H1 (cell line): ENCODE measurements around the gene FBXO47. TPM values are rescaled to one million over a fixed set of nuclear protein-coding genes. Genes with fewer than 3 reads are reported as not detected.

ENCODE experiments used
- CTCF ChIA-PET: fragments of 300-600 bp; sonication (Branson Sonifier 250); formaldehyde crosslinking; loops from one replicate; lab custom pipeline; 2021; ENCODE audit not compliant: partially characterized antibody; lab: Charles Lee
- POLR2A ChIA-PET: fragments of 300-600 bp; sonication (Branson Sonifier 250); formaldehyde crosslinking; loops from one replicate; lab custom pipeline; 2021; ENCODE audit warnings: inconsistent platforms; ENCODE audit not compliant: partially characterized antibody; lab: Charles Lee
- DNase-seq, 2 experiments: peaks; one replicate each; pipeline versions ENCODE4 v3.0.0 to v3.0.0-alpha.2; 2010 to 2022; ENCODE audit warnings: low spot score in 2 of 2, low read depth in 1 of 2, mixed read lengths in 1 of 2
- FAIRE-seq: peaks from 2 replicates; lab custom pipeline; 2011; peaks lifted over from hg19 to GRCh38; lab: Jason Lieb, UNC
- H2AFZ ChIP-seq: 2 replicates; pipeline ENCODE4 v1.8.1; 2012; ENCODE audit warnings: low read length, inconsistent platforms
- H2AK5ac ChIP-seq: 2 replicates; pipeline ENCODE4 v1.6.1; 2013; ENCODE audit warnings: low read depth, low read length
- H2BK120ac ChIP-seq: replicated peaks from 2 replicates; pipeline ENCODE3; 2013; ENCODE audit warnings: low read depth, low read length, inconsistent platforms
- H2BK12ac ChIP-seq: 2 replicates; pipeline ENCODE4 v1.6.1; 2013; ENCODE audit warnings: low read depth, low read length
- H2BK15ac ChIP-seq: 2 replicates; pipeline ENCODE4 v1.6.1; 2013; ENCODE audit warnings: low read length
- H2BK20ac ChIP-seq: 2 replicates; pipeline ENCODE4 v1.6.1; 2013; ENCODE audit warnings: low read length
- H2BK5ac ChIP-seq: 2 replicates; pipeline ENCODE4 v1.6.1; 2013; ENCODE audit warnings: low read depth, low read length
- H3K14ac ChIP-seq: 2 replicates; pipeline ENCODE4 v1.6.1; 2013; ENCODE audit warnings: inconsistent platforms; ENCODE audit not compliant: insufficient read length
- H3K18ac ChIP-seq: 2 replicates; pipeline ENCODE4 v1.6.1; 2013; ENCODE audit warnings: low read length; ENCODE audit errors: extremely low read depth
- H3K23ac ChIP-seq: 2 replicates; pipeline ENCODE4 v1.6.1; 2013; ENCODE audit warnings: inconsistent platforms; ENCODE audit not compliant: insufficient read length
- H3K23me2 ChIP-seq: 2 replicates; pipeline ENCODE4 v1.6.1; 2013; ENCODE audit warnings: low read depth, low read length
- H3K27ac ChIP-seq: 2 replicates; pipeline ENCODE4 v1.6.1; 2011; ENCODE audit warnings: low read depth, low read length, inconsistent platforms
- H3K27me3 ChIP-seq, 4 experiments: replicated peaks in 1 of 4; 1 replicate in 1 of 4; 2 replicates in 3 of 4; pipeline versions ENCODE4 v1.6.1 to v1.8.1; 2011 to 2013; ENCODE audit warnings: low read length in 3 of 4, mild to moderate bottlenecking in 3 of 4, inconsistent platforms in 2 of 4, mixed read lengths in 2 of 4, moderate library complexity in 1 of 4; ENCODE audit not compliant: control insufficient read depth in 3 of 4, insufficient read depth in 3 of 4; ENCODE audit errors: extremely low read depth in 1 of 4
- H3K36me3 ChIP-seq, 4 experiments: 2 replicates each; pipeline versions ENCODE4 v1.6.1 to v1.8.1; 2011 to 2013; ENCODE audit warnings: mild to moderate bottlenecking in 4 of 4, low read length in 3 of 4, moderate library complexity in 2 of 4, control low read depth in 1 of 4, inconsistent platforms in 1 of 4; ENCODE audit not compliant: insufficient read depth in 4 of 4, control insufficient read depth in 2 of 4
- H3K4ac ChIP-seq: replicated peaks from 2 replicates; pipeline ENCODE3; 2013; ENCODE audit warnings: low read length, low read depth, mixed read lengths, inconsistent platforms; ENCODE audit not compliant: insufficient read length
- H3K4me1 ChIP-seq, 4 experiments: replicated peaks in 1 of 4; 1 replicate in 1 of 4; 2 replicates in 3 of 4; pipeline versions ENCODE4 v1.6.1 to v1.8.1; 2011 to 2013; ENCODE audit warnings: low read length in 3 of 4, inconsistent platforms in 2 of 4, mixed read lengths in 1 of 4; ENCODE audit not compliant: insufficient read depth in 4 of 4, control insufficient read depth in 3 of 4
- H3K4me2 ChIP-seq, 2 experiments: 2 replicates each; pipeline versions ENCODE4 v1.6.1 to v1.8.1; 2011 to 2013; ENCODE audit warnings: low read depth in 2 of 2, low read length in 2 of 2, control low read depth in 1 of 2, inconsistent platforms in 1 of 2, mild to moderate bottlenecking in 1 of 2; ENCODE audit not compliant: insufficient read depth in 1 of 2
- H3K4me3 ChIP-seq, 4 experiments: fragments of 200-600, 300-600 bp in 1 of 4; sonication (generic), shearing (Covaris generic), sonication (Bioruptor Twin) in 1 of 4; 2 replicates each; pipeline versions ENCODE4 v1.5.1 to v1.8.1; 2011 to 2016; ENCODE audit warnings: low read length in 4 of 4, low read depth in 3 of 4, control low read depth in 2 of 4, inconsistent platforms in 2 of 4, mild to moderate bottlenecking in 2 of 4, mixed read lengths in 1 of 4, moderate library complexity in 1 of 4; ENCODE audit not compliant: insufficient read depth in 2 of 4; ENCODE audit errors: extremely low read depth in 1 of 4
- H3K56ac ChIP-seq: replicated peaks from 2 replicates; pipeline ENCODE3; 2013; ENCODE audit warnings: low read depth, mild to moderate bottlenecking, mixed read lengths, low read length, inconsistent platforms; ENCODE audit not compliant: insufficient read length
- H3K79me1 ChIP-seq: 2 replicates; pipeline ENCODE4 v1.6.1; 2013; ENCODE audit warnings: low read depth, low read length, control low read depth
- H3K79me2 ChIP-seq, 2 experiments: 2 replicates each; pipeline versions ENCODE4 v1.6.1 to v1.8.1; 2012 to 2013; ENCODE audit warnings: low read length in 2 of 2, mild to moderate bottlenecking in 2 of 2, inconsistent platforms in 1 of 2; ENCODE audit not compliant: insufficient read depth in 2 of 2, control insufficient read depth in 1 of 2
- H3K9ac ChIP-seq, 4 experiments: replicated peaks in 1 of 4; 1 replicate in 1 of 4; 2 replicates in 3 of 4; pipeline versions ENCODE4 v1.6.1 to v1.8.1; 2011 to 2013; ENCODE audit warnings: low read depth in 3 of 4, low read length in 3 of 4, control low read depth in 2 of 4, mild to moderate bottlenecking in 2 of 4, moderate library complexity in 2 of 4, inconsistent platforms in 1 of 4; ENCODE audit errors: extremely low read depth in 1 of 4
- H3K9me3 ChIP-seq, 2 experiments: 2 replicates each; pipeline versions ENCODE4 v1.6.1 to v1.8.1; 2012 to 2013; ENCODE audit warnings: mild to moderate bottlenecking in 2 of 2, moderate library complexity in 2 of 2, control low read depth in 1 of 2, inconsistent platforms in 1 of 2, low read depth in 1 of 2, low read length in 1 of 2, mixed read lengths in 1 of 2; ENCODE audit not compliant: insufficient read depth in 2 of 2
- H4K20me1 ChIP-seq, 2 experiments: replicated peaks in 1 of 2; 2 replicates each; pipeline versions ENCODE3 to v1.8.1; 2011 to 2013; ENCODE audit warnings: inconsistent platforms in 2 of 2, low read length in 2 of 2, mild to moderate bottlenecking in 1 of 2; ENCODE audit not compliant: insufficient read depth in 2 of 2, control insufficient read depth in 1 of 2
- H4K5ac ChIP-seq: 2 replicates; pipeline ENCODE4 v1.6.1; 2013; ENCODE audit warnings: low read length, low read depth, mixed read lengths, inconsistent platforms; ENCODE audit not compliant: insufficient read length
- H4K8ac ChIP-seq: 2 replicates; pipeline ENCODE4 v1.8.0; 2013; ENCODE audit warnings: mild to moderate bottlenecking, moderate library complexity, low read length, inconsistent platforms; ENCODE audit not compliant: insufficient read depth; ENCODE audit errors: extremely low read depth
- H4K91ac ChIP-seq: replicated peaks from 2 replicates; pipeline ENCODE3; 2013; ENCODE audit warnings: low read length, mixed read lengths, inconsistent platforms; ENCODE audit not compliant: insufficient read length
- ASH2L ChIP-seq: fragments of 200-600, 300-600 bp; sonication (generic); IDR thresholded peaks from one replicate; pipeline ENCODE4 v1.7.1; 2017; ENCODE audit warnings: low read length
- BCL11A ChIP-seq, 2 experiments: IDR thresholded peaks; one replicate each; pipeline ENCODE4 v1.6.1; 2011; ENCODE audit warnings: low read depth in 2 of 2, low read length in 2 of 2, mild to moderate bottlenecking in 2 of 2
- CEBPB ChIP-seq: IDR thresholded peaks from 2 replicates; pipeline ENCODE4 v1.6.1; 2012; ENCODE audit warnings: low read depth, low read length
- EGR1 ChIP-seq: IDR thresholded peaks from 2 replicates; pipeline ENCODE4 v1.6.1; 2011; ENCODE audit warnings: low read depth, low read length, borderline replicate concordance
- JUN ChIP-seq: IDR thresholded peaks from 2 replicates; pipeline ENCODE4 v1.6.1; 2011; ENCODE audit warnings: low read depth, mild to moderate bottlenecking, improper control_type of control experiment, low read length
- KDM1A ChIP-seq: fragments of 200-600, 300-600 bp; sonication (generic); IDR thresholded peaks from 2 replicates; pipeline ENCODE4 v1.7.1; 2016; ENCODE audit warnings: mild to moderate bottlenecking, low read length, borderline replicate concordance
- RBBP5 ChIP-seq: IDR thresholded peaks from 2 replicates; pipeline ENCODE4 v1.7.1; 2012; ENCODE audit warnings: low read depth, mild to moderate bottlenecking, inconsistent platforms, low read length, moderate library complexity, borderline replicate concordance
- SAP30 ChIP-seq: fragments of 300-600 bp; sonication (generic); IDR thresholded peaks from 2 replicates; pipeline ENCODE4 v1.7.1; 2012; ENCODE audit warnings: low read length, moderate library complexity, mild to moderate bottlenecking, inconsistent platforms; ENCODE audit not compliant: insufficient read depth, insufficient replicate concordance
- SUZ12 ChIP-seq: fragments of 200-600 bp; sonication (generic); IDR thresholded peaks from 2 replicates; pipeline ENCODE4 v1.6.1; 2012; ENCODE audit warnings: mild to moderate bottlenecking, inconsistent platforms, low read length, moderate library complexity, mixed read lengths
- TCF12 ChIP-seq: IDR thresholded peaks from 2 replicates; pipeline ENCODE4 v1.6.1; 2011; ENCODE audit warnings: low read depth, mild to moderate bottlenecking, low read length
- WGBS, 2 experiments: shearing (Covaris generic) in 1 of 2; methylation state at CpG; one replicate each; pipeline versions ENCODE4 v1.1.6 to v1.1.7; 2013 to 2015; ENCODE audit warnings: low lambda C conversion rate in 2 of 2, mixed read lengths in 2 of 2, inconsistent platforms in 1 of 2, low coverage in 1 of 2, missing lambda C conversion rate in 1 of 2; ENCODE audit not compliant: insufficient replicate concordance in 2 of 2, insufficient coverage in 1 of 2, insufficient read length in 1 of 2; ENCODE audit errors: extremely low coverage in 1 of 2, missing lambda C conversion rate in 1 of 2; 5-methylcytosine and 5-hydroxymethylcytosine counted together
- polyA plus RNA-seq, 7 experiments: library from polyadenylated mRNA; depleted of rRNA in 3 of 7; stranded (reverse) in 5 of 7; unstranded in 2 of 7; fragments of >200 nt in 5 of 7; fragments of 200-250 nt in 2 of 7; gene quantifications; 1 replicate in 5 of 7; 2 replicates in 1 of 7; 4 replicates in 1 of 7; pipeline versions ENCODE4 v1.2.1 to v1.2.3, GENCODE V29; 2011 to 2013; ENCODE audit warnings: missing spikeins in 2 of 7, mixed read lengths in 2 of 7
- total RNA-seq: library from RNA; stranded (reverse); fragmentation: NEBNext Ultra II Directional; extraction: Animal tissue kit (Norgen Biotek cat#: 25700); gene quantifications from 2 replicates; pipeline ENCODE4 v1.2.1, GENCODE V29; 2021
- TF ChIP-seq, protein P1 (sequence below): IDR thresholded peaks from 2 replicates; pipeline ENCODE4 v1.6.1; 2012; ENCODE audit warnings: inconsistent platforms

The FBXO47 gene
- total and polyA plus RNA-seq, 2 of the 8 experiments (the other 6 are each of a cell fraction or from before 2014, with no cell fraction given): not detected

DNA sequence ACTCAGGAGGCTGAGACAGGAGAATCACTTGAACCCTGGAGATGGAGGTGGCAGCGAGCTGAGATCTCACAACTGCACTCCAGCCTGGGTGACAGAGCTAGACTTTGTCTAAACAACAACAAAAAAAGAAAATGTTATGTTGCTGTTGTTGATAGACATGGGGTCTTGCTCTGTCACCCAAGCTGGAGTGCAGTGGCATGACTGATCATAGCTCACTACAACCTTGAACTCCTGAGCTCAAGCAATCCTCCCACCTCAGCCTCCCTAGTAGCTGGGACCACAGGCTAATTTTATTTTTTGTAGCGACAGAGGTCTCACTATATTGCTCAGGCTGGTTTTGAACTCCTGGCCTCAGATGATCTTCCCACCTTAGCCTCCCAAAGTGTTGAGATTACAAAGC is 20.0 kb downstream of the FBXO47 start:
- Histone ChIP-seq H3K9me3 (no peaks in the 10 kb centered on the region; a peak in 1 of 4 replicates), H2BK12ac (no peak overlapping the region), H4K20me1 (no peaks in the 10 kb centered on the region), H3K23ac (no peak overlapping the region), H4K91ac (no peak overlapping the region), H3K23me2 (no peaks in the 10 kb centered on the region), H2BK20ac (no peak overlapping the region), H3K27me3 (no peaks in the 10 kb centered on the region), H3K4me2 (no peak overlapping the region), H3K79me2 (no peaks in the 10 kb centered on the region), H3K4me3 (no peak overlapping the region), H4K8ac (no peak overlapping the region), H3K18ac (no peak overlapping the region), H2BK15ac (no peak overlapping the region), H3K4ac (no peak overlapping the region), H3K36me3 (no peaks in the 10 kb centered on the region), H3K14ac (no peak overlapping the region), H2BK120ac (no peak overlapping the region), H3K79me1 (no peaks in the 10 kb centered on the region), H4K5ac (no peak overlapping the region), H2AK5ac (no peak overlapping the region), H2BK5ac (no peak overlapping the region), H3K27ac (no peak overlapping the region), H3K9ac (no peak overlapping the region), H3K4me1 (no peaks in the 10 kb centered on the region), H2AFZ (no peak overlapping the region), H3K56ac (no peak overlapping the region)
- TF ChIP-seq CEBPB (no peak), KDM1A (no peak), RBBP5 (no peak), ASH2L (no peak), JUN (no peak), SUZ12 (no peak), EGR1 (no peak), TCF12 (no peak), SAP30 (no peak), BCL11A (IDR thresholded peaks at IDR 0.05; ENCODE audit: low read depth in 2 of 2, low read length in 2 of 2) (no peak)
- TF ChIP-seq, protein P1, sequence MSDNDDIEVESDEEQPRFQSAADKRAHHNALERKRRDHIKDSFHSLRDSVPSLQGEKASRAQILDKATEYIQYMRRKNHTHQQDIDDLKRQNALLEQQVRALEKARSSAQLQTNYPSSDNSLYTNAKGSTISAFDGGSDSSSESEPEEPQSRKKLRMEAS: no peak
- ChIA-PET POLR2A (interaction anchor here (3.8 kb wide), 1 partner anchor 94 kb away, joined by 16 read pairs; the partner anchor contains the start of gene RPL23), CTCF (interaction anchor here (0.7 kb wide), 1 partner anchor 217 kb away, joined by 3 read pairs; no protein-coding TSS in a partner anchor)
- WGBS, 2 experiments: 93% methylated on average over 2 of the region's 2 CpGs; no CpG with 5 or more reads in 1 of the 2 experiments
- FAIRE-seq: no peak
- DNase-seq: no peak
